A549 (cell line): ENCODE data around the gene GALNT7. TPM values are rescaled to one million over a fixed set of nuclear protein-coding genes. Genes with fewer than 3 reads are reported as not detected.
A peak's percentile ranks its signal among the peaks of the same experiment; 100 is the strongest.

Experiments used
- ATAC-seq, 2 experiments: fragments of 200-7000 bp in 1 of 2; fragments of >200 bp in 1 of 2; cut with Nextera tagmentation in 1 of 2; cut with Tn5 transposase in 1 of 2; 3 replicates each; pipeline versions ENCODE4 v1.8.0 to v1.9.1; 2018 to 2020; ENCODE audit warnings: mild to moderate bottlenecking in 1 of 2, moderate library complexity in 1 of 2
- CTCF ChIA-PET: fragments of 300-600 bp; sonication (Branson Sonifier 250); formaldehyde crosslinking; extraction: SDS; loops from one replicate; lab custom pipeline; 2021; ENCODE audit warnings: antibody characterized with exemption, inconsistent platforms; lab: Yijun Ruan, JAX
- POLR2A ChIA-PET: fragments of 350-600 bp; formaldehyde crosslinking; extraction: SDS; loops from one replicate; lab custom pipeline; 2021; ENCODE audit warnings: antibody characterized with exemption, inconsistent platforms; lab: Yijun Ruan, JAX
- DNase-seq, 2 experiments: peaks; one replicate each; pipeline versions ENCODE4 v3.0.0 to v3.0.0-alpha.2; 2011 to 2016; ENCODE audit warnings: low read depth in 1 of 2, low spot score in 1 of 2
- FAIRE-seq: peaks from 2 replicates; lab custom pipeline; 2011; peaks lifted over from hg19 to GRCh38; lab: Jason Lieb, UNC
- H3K27ac ChIP-seq, 2 experiments: fragments of >200 bp; sonication (Bioruptor Twin); formaldehyde crosslinking; 3 replicates each; pipeline ENCODE4 v1.5.1; 2016 to 2017
- H3K4me1 ChIP-seq: fragments of >200 bp; sonication (Bioruptor Twin); formaldehyde crosslinking; 3 replicates; pipeline ENCODE4 v1.6.1; 2016
- H3K4me2 ChIP-seq: fragments of >200 bp; sonication (Bioruptor Twin); formaldehyde crosslinking; 3 replicates; pipeline ENCODE4 v1.6.1; 2016
- H3K4me3 ChIP-seq: fragments of >200 bp; sonication (Bioruptor Twin); formaldehyde crosslinking; 3 replicates; pipeline ENCODE4 v1.5.1; 2016
- H3K9me3 ChIP-seq: fragments of >200 bp; sonication (Bioruptor Twin); formaldehyde crosslinking; 3 replicates; pipeline ENCODE4 v1.6.1; 2016
- BHLHE40 ChIP-seq: IDR thresholded peaks from 2 replicates; pipeline ENCODE4 v1.6.1; 2012; ENCODE audit warnings: low read depth, low read length, inconsistent platforms
- CHD2 ChIP-seq: fragments of 150-350 bp; IDR thresholded peaks from 2 replicates; pipeline ENCODE4 v1.6.1; 2014; ENCODE audit warnings: low read length; ENCODE audit not compliant: partially characterized antibody
- CHD4 ChIP-seq: fragments of 200-600 bp; sonication (generic); IDR thresholded peaks from 2 replicates; pipeline ENCODE4 v1.6.1; 2016; ENCODE audit warnings: antibody characterized with exemption, mild to moderate bottlenecking, borderline replicate concordance
- EHF ChIP-seq: fragments of 250-450 bp; sonication (Bioruptor Pico); IDR thresholded peaks from 2 replicates; pipeline ENCODE4 v1.5.0; 2020; ENCODE audit warnings: mild to moderate bottlenecking
- ESRRA ChIP-seq: fragments of 150-350 bp; IDR thresholded peaks from 2 replicates; pipeline ENCODE4 v1.6.1; 2014; ENCODE audit warnings: mild to moderate bottlenecking, low read length, borderline replicate concordance
- FOSB ChIP-seq: fragments of 250-450 bp; sonication (Bioruptor Pico); IDR thresholded peaks from 2 replicates; pipeline ENCODE4 v1.5.0; 2020; ENCODE audit warnings: mild to moderate bottlenecking, moderate library complexity
- FOSL2 ChIP-seq, 2 experiments: fragments of 450-650 bp in 1 of 2; fragments of >200 bp in 1 of 2; sonication (Bioruptor Twin) in 1 of 2; formaldehyde crosslinking; IDR thresholded peaks; 2 replicates each; pipeline versions ENCODE4 v1.5.0 to v1.6.1; 2016 to 2020; ENCODE audit warnings: mild to moderate bottlenecking in 1 of 2, moderate library complexity in 1 of 2
- FOXS1 ChIP-seq: fragments of 250-450 bp; sonication (Bioruptor Pico); IDR thresholded peaks from 2 replicates; pipeline ENCODE4 v1.5.0; 2020; ENCODE audit warnings: mild to moderate bottlenecking, moderate library complexity
- HDAC2 ChIP-seq: fragments of 200-600 bp; sonication (generic); IDR thresholded peaks from 2 replicates; pipeline ENCODE4 v1.6.1; 2016
- HMGXB4 ChIP-seq: fragments of 250-450 bp; sonication (Bioruptor Pico); IDR thresholded peaks from 2 replicates; pipeline ENCODE4 v1.5.0; 2021; ENCODE audit warnings: mild to moderate bottlenecking, moderate library complexity, borderline replicate concordance
- HOXB5 ChIP-seq: fragments of 250-450 bp; sonication (Bioruptor Pico); IDR thresholded peaks from 2 replicates; pipeline ENCODE4 v1.5.0; 2020; ENCODE audit warnings: mild to moderate bottlenecking, moderate library complexity
- JUN ChIP-seq, 2 experiments: fragments of >200 bp; sonication (Bioruptor Twin); formaldehyde crosslinking; IDR thresholded peaks; 2 replicates in 1 of 2; 3 replicates in 1 of 2; pipeline ENCODE4 v1.6.1; 2016 to 2017
- JUNB ChIP-seq: fragments of >200 bp; sonication (Bioruptor Twin); formaldehyde crosslinking; IDR thresholded peaks from 2 replicates; pipeline ENCODE4 v1.6.1; 2016
- KDM1A ChIP-seq: fragments of 200-600 bp; sonication (generic); IDR thresholded peaks from 2 replicates; pipeline ENCODE4 v1.6.1; 2016; ENCODE audit warnings: low read depth, mild to moderate bottlenecking
- MAZ ChIP-seq: fragments of 150-350 bp; IDR thresholded peaks from 2 replicates; pipeline ENCODE4 v1.6.1; 2014; ENCODE audit warnings: antibody characterized with exemption, low read depth, low read length, borderline replicate concordance
- NPAS2 ChIP-seq: fragments of 250-450 bp; sonication (Bioruptor Pico); IDR thresholded peaks from 2 replicates; pipeline ENCODE4 v1.8.0; 2022; ENCODE audit warnings: mild to moderate bottlenecking, moderate library complexity, borderline replicate concordance
- PHF8 ChIP-seq: fragments of 200-600 bp; sonication (generic); IDR thresholded peaks from 2 replicates; pipeline ENCODE4 v1.6.1; 2016; ENCODE audit warnings: low read depth, mild to moderate bottlenecking, antibody characterized with exemption, moderate library complexity, borderline replicate concordance
- POLR2AphosphoS2 ChIP-seq: conservative IDR thresholded peaks from 2 replicates; pipeline ENCODE4 v1.6.1; 2012; ENCODE audit warnings: low read length, improper control_type of control experiment, inconsistent platforms
- RARB ChIP-seq: fragments of 250-450 bp; sonication (Bioruptor Pico); IDR thresholded peaks from 2 replicates; pipeline ENCODE4 v1.8.0; 2021; ENCODE audit warnings: mild to moderate bottlenecking, moderate library complexity
- TFCP2L1 ChIP-seq: fragments of 250-450 bp; sonication (Bioruptor Pico); IDR thresholded peaks from 2 replicates; pipeline ENCODE4 v1.5.0; 2021; ENCODE audit warnings: mild to moderate bottlenecking
- ZFP36 ChIP-seq: fragments of 450-650 bp; IDR thresholded peaks from 2 replicates; pipeline ENCODE4 v1.6.1; 2014; ENCODE audit warnings: borderline replicate concordance; ENCODE audit not compliant: partially characterized antibody
- WGBS: methylation state at CpG from one replicate; pipeline ENCODE4 v1.1.6; 2017; ENCODE audit errors: missing lambda C conversion rate; 5-methylcytosine and 5-hydroxymethylcytosine counted together
- polyA plus RNA-seq, 4 experiments: library from polyadenylated mRNA; depleted of rRNA in 3 of 4; stranded (reverse); fragments of >200 nt; fragmentation: RNase III in 1 of 4; extraction: RNeasy Plus Mini Kit Qiagen cat#74134 plus additional on column Dnase treatment in 1 of 4; gene quantifications; 2 replicates in 3 of 4; 3 replicates in 1 of 4; pipeline ENCODE4 v1.2.3, GENCODE V29; 2011 to 2017
- TF ChIP-seq, protein P1 (sequence below): fragments of 450-650 bp; IDR thresholded peaks from 2 replicates; pipeline ENCODE4 v1.6.1; 2014; ENCODE audit warnings: antibody characterized with exemption
- TF ChIP-seq, protein P2 (sequence below): IDR thresholded peaks from 2 replicates; pipeline ENCODE4 v1.6.1; 2012

Gene GALNT7
- polyA plus RNA-seq, 2 of the 4 experiments (the other 2 are of a cell fraction) = 28.8 to 63.6 TPM

DNA sequence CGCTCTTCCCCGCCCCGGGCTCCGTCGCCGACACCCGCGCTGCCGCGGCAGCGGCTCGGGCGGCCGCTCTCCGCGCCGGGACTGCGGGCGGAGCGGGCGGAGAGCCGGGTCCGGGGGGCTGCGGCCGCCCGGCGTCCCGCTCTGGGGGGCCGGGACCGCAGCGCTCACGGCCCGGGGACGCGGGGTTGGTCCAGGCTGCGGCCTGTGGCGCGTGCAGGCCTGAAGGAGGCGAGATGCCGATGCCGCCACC lies 492 bp downstream of the GALNT7 start:
- Histone ChIP-seq H3K4me1 (peaks cover 41% of the 10 kb centered on the region), H3K27ac (peak overlapping the region; percentile 97 to 100), H3K4me2 (peak overlapping the region; percentile 96), H3K9me3 (no peaks in the 10 kb centered on the region), H3K4me3 (peak overlapping the region; percentile 62)
- FAIRE-seq (no peak), ATAC-seq (peak in 1 of 2 experiments; percentile 79; a peak in 4 of 6 replicates), DNase-seq (no peak)
- TF ChIP-seq JUN (IDR thresholded peaks at IDR 0.05) (0 out of 5 replicates have a peak, but pooled peaks of 1 of the 2 experiments have one; percentile 45), BHLHE40 (no peak), HDAC2 (no peak)
- WGBS = no CpG with 5 or more reads among the region's 41 CpGs
- ChIA-PET POLR2A (interaction anchor here (0.6 to 1.5 kb wide), 7 partner anchors 10 to 252 kb away, joined by 3 to 8 read pairs (median 4); partner anchors contain the start of gene HMGB2), CTCF (interaction anchor here (1.0 to 2.3 kb wide), 2 partner anchors 23 to 89 kb away, joined by 3 to 7 read pairs; no protein-coding TSS in a partner anchor)

DNA sequence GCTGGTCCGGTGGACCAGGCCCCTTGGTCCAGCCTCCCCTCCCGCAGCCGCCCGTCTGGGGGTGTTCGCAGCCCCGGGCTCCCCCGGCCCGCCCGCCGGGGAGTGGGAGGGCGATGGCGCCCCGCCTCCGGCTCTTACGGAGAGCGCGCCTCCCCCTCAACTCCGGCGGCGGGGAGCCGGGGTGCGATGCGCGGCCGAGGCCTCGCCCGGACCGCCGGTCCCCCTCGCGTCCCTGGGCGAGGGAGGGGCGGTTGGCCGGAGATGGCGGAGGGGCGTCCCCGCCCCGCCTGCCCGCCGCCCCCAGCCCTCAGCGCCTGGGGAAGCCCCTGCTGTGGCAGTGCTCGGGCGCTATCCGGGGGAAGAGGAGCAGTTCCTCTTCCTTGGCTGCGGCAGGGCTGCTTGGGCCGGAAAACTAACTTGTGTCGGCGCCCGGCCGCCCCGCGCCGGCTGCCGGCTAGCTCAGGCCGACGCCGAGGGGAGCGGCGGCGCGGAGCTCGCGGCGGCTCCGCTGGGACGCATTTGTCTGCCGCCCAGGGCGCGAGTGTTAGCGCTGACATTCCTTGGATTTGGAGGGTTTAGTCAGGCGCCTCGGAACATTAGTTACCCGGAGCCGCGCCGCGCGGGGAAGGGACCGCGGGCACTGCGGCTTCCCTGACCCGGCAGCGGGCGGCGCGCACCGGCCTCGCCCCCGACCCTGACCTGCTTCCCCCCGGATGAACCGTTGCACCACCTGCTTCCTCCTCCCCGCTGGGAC lies 994 bp downstream of the GALNT7 start:
- peak overlapping the region; percentile 96 for H3K4me2 ChIP-seq
- peak; percentile 54 to 66 for ATAC-seq
- POLR2A ChIA-PET = interaction anchor here (0.6 to 1.5 kb wide), 2 partner anchors 17 to 83 kb away, joined by 3 to 4 read pairs; no protein-coding TSS in a partner anchor
- H3K9me3 ChIP-seq = no peaks in the 10 kb centered on the region
- TF ChIP-seq KDM1A (no peak), HMGXB4 (no peak), NPAS2 (CRISPR knock-in tag) (no peak), PHF8 (peak; percentile 46; the same call in 1 of the 2 replicates), ESRRA (no peak), BHLHE40 (no peak)
- TF ChIP-seq, protein P1, sequence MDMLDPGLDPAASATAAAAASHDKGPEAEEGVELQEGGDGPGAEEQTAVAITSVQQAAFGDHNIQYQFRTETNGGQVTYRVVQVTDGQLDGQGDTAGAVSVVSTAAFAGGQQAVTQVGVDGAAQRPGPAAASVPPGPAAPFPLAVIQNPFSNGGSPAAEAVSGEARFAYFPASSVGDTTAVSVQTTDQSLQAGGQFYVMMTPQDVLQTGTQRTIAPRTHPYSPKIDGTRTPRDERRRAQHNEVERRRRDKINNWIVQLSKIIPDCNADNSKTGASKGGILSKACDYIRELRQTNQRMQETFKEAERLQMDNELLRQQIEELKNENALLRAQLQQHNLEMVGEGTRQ = no peak
- TF ChIP-seq, all 56 proteins: peak for 1
- H3K27ac ChIP-seq = peak overlapping the region; percentile 97 to 100
- H3K4me1 ChIP-seq = peaks cover 46% of the 10 kb centered on the region
- CTCF ChIA-PET = interaction anchor here (0.8 to 2.3 kb wide), 5 partner anchors 88 to 157 kb away, joined by 3 to 7 read pairs (median 4); no protein-coding TSS in a partner anchor
- FAIRE-seq = no peak
- no CpG with 5 or more reads among the region's 92 CpGs for WGBS
- DNase-seq = peak; percentile 34 to 65
- H3K4me3 ChIP-seq = peak overlapping the region; percentile 62

DNA sequence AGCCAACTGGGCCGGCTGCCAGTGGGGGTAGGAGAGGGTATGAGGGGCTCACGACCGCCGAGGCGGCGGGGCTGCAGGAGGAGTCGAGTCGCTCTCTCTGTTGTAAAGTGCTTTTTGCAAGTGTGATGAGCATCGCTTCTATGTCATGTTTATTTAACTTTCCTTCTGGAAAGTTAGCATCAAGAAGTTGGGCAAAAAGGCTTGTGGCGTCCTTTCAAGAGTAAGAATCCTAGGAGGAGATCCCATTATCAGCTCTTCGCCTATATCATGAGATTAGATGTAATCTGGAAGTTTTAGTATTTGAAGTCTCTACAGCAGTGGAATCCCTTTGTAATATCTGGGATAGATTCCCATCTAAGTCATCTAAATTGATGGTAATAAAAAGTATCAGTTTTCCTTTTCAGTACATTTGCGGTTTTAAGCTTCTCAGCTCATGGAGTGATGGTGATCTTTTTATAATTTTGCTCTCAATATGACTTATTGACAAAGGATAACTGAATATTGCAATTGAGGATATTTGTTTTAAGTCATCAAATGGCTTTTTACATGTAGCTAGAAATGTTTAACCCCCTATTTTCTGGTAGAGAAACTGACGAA lies 1.7 kb downstream of the GALNT7 start:
- CTCF ChIA-PET = interaction anchor here (0.7 to 2.3 kb wide), 10 partner anchors 31 to 157 kb away, joined by 3 to 7 read pairs (median 4); no protein-coding TSS in a partner anchor
- H3K4me3 ChIP-seq = peak overlapping the region; percentile 62
- POLR2A ChIA-PET = interaction anchor here (0.6 to 1.5 kb wide), 3 partner anchors 16 to 82 kb away, joined by 3 to 4 read pairs (median 3); no protein-coding TSS in a partner anchor
- H3K4me1 ChIP-seq = peaks cover 50% of the 10 kb centered on the region
- H3K9me3 ChIP-seq = no peaks in the 10 kb centered on the region
- peak overlapping the region; percentile 96 for H3K4me2 ChIP-seq
- WGBS = 26% methylated on average over 6 of the region's 13 CpGs
- no peak for DNase-seq
- peak overlapping the region; percentile 97 to 100 for H3K27ac ChIP-seq
- no peak for TF ChIP-seq CHD2
- TF ChIP-seq FOSL2 (IDR thresholded peaks at IDR 0.05) = no peak
- no peak for TF ChIP-seq FOSL2 (CRISPR knock-in tag; IDR thresholded peaks at IDR 0.05)
- TF ChIP-seq HOXB5 (CRISPR knock-in tag) = no peak
- no peak for TF ChIP-seq RARB (CRISPR knock-in tag)
- TF ChIP-seq, protein P2, sequence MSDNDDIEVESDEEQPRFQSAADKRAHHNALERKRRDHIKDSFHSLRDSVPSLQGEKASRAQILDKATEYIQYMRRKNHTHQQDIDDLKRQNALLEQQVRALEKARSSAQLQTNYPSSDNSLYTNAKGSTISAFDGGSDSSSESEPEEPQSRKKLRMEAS = no peak
- TF ChIP-seq JUNB = no peak
- TF ChIP-seq HMGXB4 = no peak
- TF ChIP-seq HDAC2 = no peak
- TF ChIP-seq TFCP2L1 (CRISPR knock-in tag) = no peak
- no peak for TF ChIP-seq FOXS1 (CRISPR knock-in tag)
- no peak for TF ChIP-seq ZFP36
- no peak for TF ChIP-seq MAZ
- TF ChIP-seq JUN (IDR thresholded peaks at IDR 0.05) = no peak
- TF ChIP-seq, protein P1 = no peak
- no peak for TF ChIP-seq CHD4
- no peak for TF ChIP-seq EHF (CRISPR knock-in tag)
- TF ChIP-seq FOSB (CRISPR knock-in tag) = no peak
- TF ChIP-seq POLR2AphosphoS2 = no peak
- TF ChIP-seq, all 56 proteins: peak for 0
- 0 out of 6 replicates have a peak, but pooled peaks have one; percentile 1 to 2 for ATAC-seq
- FAIRE-seq = no peak
